Measurements from ENCODE around the gene DNAJB7. TPM values are rescaled to one million over a fixed set of nuclear protein-coding genes. Genes with fewer than 3 reads are reported as not detected.
"Not testable (repeated sequence)": the region's sequence is repeated elsewhere in the genome, so short reads cannot be mapped to it uniquely, and the experiment has no call there.

Gene DNAJB7
- total and polyA plus RNA-seq, 9 donors: 0.13 to 0.76 (median 0.34) TPM; not detected in 1

- H3K4me1 ChIP-seq (ENCODE audit: control insufficient read depth, insufficient read depth, low read length): no peaks in the 10 kb centered on the region
- H3K9me3 ChIP-seq (replicated peaks; ENCODE audit: control insufficient read depth, low read depth, low read length): no peaks in the 10 kb centered on the region
- H3K4me3 ChIP-seq (ENCODE audit: low read length): no peak overlapping the region
- no CpG with 5 or more reads among the region's 3 CpGs for WGBS (ENCODE audit: insufficient coverage)
- peaks cover 18% of the 10 kb centered on the region for H3K36me3 ChIP-seq (ENCODE audit: control insufficient read depth, insufficient read depth, low read length)
- no peak for DNase-seq
- H3K27ac ChIP-seq (ENCODE audit: low read length): no peak overlapping the region
- H3K27me3 ChIP-seq (ENCODE audit: control insufficient read depth, insufficient read depth, low read length): no peaks in the 10 kb centered on the region
Measured at GRCh38 chr22:40875111-40875510, 13.2 kb upstream of the DNAJB7 start.

- Histone ChIP-seq H3K36me3 (ENCODE audit: control insufficient read depth, insufficient read depth, low read length) (peaks cover 17% of the 10 kb centered on the region), H3K4me1 (ENCODE audit: control insufficient read depth, insufficient read depth, low read length) (no peaks in the 10 kb centered on the region), H3K27me3 (ENCODE audit: control insufficient read depth, insufficient read depth, low read length) (no peaks in the 10 kb centered on the region), H3K27ac (ENCODE audit: low read length) (no peak overlapping the region), H3K4me3 (ENCODE audit: low read length) (no peak overlapping the region), H3K9me3 (replicated peaks; ENCODE audit: control insufficient read depth, low read depth, low read length) (no peaks in the 10 kb centered on the region)
- WGBS (ENCODE audit: insufficient coverage): 100% methylated on average over 2 of the region's 3 CpGs
- DNase-seq: no peak
Measured at GRCh38 chr22:40874016-40874415, 12.1 kb upstream of the DNAJB7 start.

GRCh38 chr22:40868379-40868778 is 6.5 kb upstream of the DNAJB7 start:
- DNase-seq; H3K27me3 ChIP-seq (ENCODE audit: control insufficient read depth, insufficient read depth, low read length); H3K4me3 ChIP-seq (ENCODE audit: low read length); H3K4me1 ChIP-seq (ENCODE audit: control insufficient read depth, insufficient read depth, low read length); H3K9me3 ChIP-seq (replicated peaks; ENCODE audit: control insufficient read depth, low read depth, low read length); H3K27ac ChIP-seq (ENCODE audit: low read length): not testable (repeated sequence)
- H3K36me3 ChIP-seq (ENCODE audit: control insufficient read depth, insufficient read depth, low read length): peaks cover 14% of the 10 kb centered on the region
- WGBS (ENCODE audit: insufficient coverage): 100% methylated on average over 4 of the region's 6 CpGs

GRCh38 chr22:40867109-40867508 is 5.2 kb upstream of the DNAJB7 start:
- H3K4me3 ChIP-seq (ENCODE audit: low read length): no peak overlapping the region
- no peaks in the 10 kb centered on the region for H3K4me1 ChIP-seq (ENCODE audit: control insufficient read depth, insufficient read depth, low read length)
- peaks cover 16% of the 10 kb centered on the region for H3K36me3 ChIP-seq (ENCODE audit: control insufficient read depth, insufficient read depth, low read length)
- no peak for DNase-seq
- WGBS (ENCODE audit: insufficient coverage): no CpG with 5 or more reads among the region's 2 CpGs
- H3K9me3 ChIP-seq (replicated peaks; ENCODE audit: control insufficient read depth, low read depth, low read length): no peaks in the 10 kb centered on the region
- no peak overlapping the region for H3K27ac ChIP-seq (ENCODE audit: low read length)
- no peaks in the 10 kb centered on the region for H3K27me3 ChIP-seq (ENCODE audit: control insufficient read depth, insufficient read depth, low read length)

GRCh38 chr22:40862537-40862936 is 624 bp upstream of the DNAJB7 start:
- Histone ChIP-seq H3K4me3 (ENCODE audit: low read length) (no peak overlapping the region), H3K9me3 (replicated peaks; ENCODE audit: control insufficient read depth, low read depth, low read length) (no peaks in the 10 kb centered on the region), H3K27me3 (ENCODE audit: control insufficient read depth, insufficient read depth, low read length) (no peaks in the 10 kb centered on the region), H3K4me1 (ENCODE audit: control insufficient read depth, insufficient read depth, low read length) (peaks cover 5% of the 10 kb centered on the region), H3K27ac (ENCODE audit: low read length) (no peak overlapping the region), H3K36me3 (ENCODE audit: control insufficient read depth, insufficient read depth, low read length) (peaks cover 9% of the 10 kb centered on the region)
- no peak for DNase-seq
- 100% methylated on average over 1 of the region's 2 CpGs for WGBS (ENCODE audit: insufficient coverage)

GRCh38 chr22:40857309-40857855 is 4.5 kb downstream of the DNAJB7 start:
- Histone ChIP-seq H3K27ac (ENCODE audit: low read length) (peak overlapping the region; percentile 99), H3K4me3 (ENCODE audit: low read length) (peak overlapping the region; percentile 79), H3K9me3 (replicated peaks; ENCODE audit: control insufficient read depth, low read depth, low read length) (no peaks in the 10 kb centered on the region), H3K27me3 (ENCODE audit: control insufficient read depth, insufficient read depth, low read length) (no peaks in the 10 kb centered on the region), H3K36me3 (ENCODE audit: control insufficient read depth, insufficient read depth, low read length) (peaks cover 7% of the 10 kb centered on the region), H3K4me1 (ENCODE audit: control insufficient read depth, insufficient read depth, low read length) (peaks cover 14% of the 10 kb centered on the region)
- WGBS (ENCODE audit: insufficient coverage): 0% methylated on average over 2 of the region's 18 CpGs
- DNase-seq: no peak

- Histone ChIP-seq H3K9me3 (replicated peaks; ENCODE audit: control insufficient read depth, low read depth, low read length) (no peaks in the 10 kb centered on the region), H3K4me1 (ENCODE audit: control insufficient read depth, insufficient read depth, low read length) (peaks cover 14% of the 10 kb centered on the region), H3K27ac (ENCODE audit: low read length) (peak within 1 kb of the TSS; percentile 99), H3K36me3 (ENCODE audit: control insufficient read depth, insufficient read depth, low read length) (no peaks in the 10 kb centered on the region), H3K27me3 (ENCODE audit: control insufficient read depth, insufficient read depth, low read length) (no peaks in the 10 kb centered on the region), H3K4me3 (ENCODE audit: low read length) (peak within 1 kb of the TSS; percentile 79)
- WGBS (ENCODE audit: insufficient coverage): under 1% methylated on average over 58 of the region's 63 CpGs
- DNase-seq: peak; percentile 99
Measured at GRCh38 chr22:40856513-40857308, 5.2 kb downstream of the DNAJB7 start, which contains the start of the genes ST13 and XPNPEP3. ST13 (minus strand) TSS chr22:40856639; CDS start chr22:40856540, 99 bp downstream. XPNPEP3 (plus strand) TSS chr22:40857148; CDS start chr22:40857182, 34 bp downstream.

GRCh38 chr22:40855979-40856512 is 5.9 kb downstream of the DNAJB7 start:
- H3K9me3 ChIP-seq (replicated peaks; ENCODE audit: control insufficient read depth, low read depth, low read length): no peaks in the 10 kb centered on the region
- peak; percentile 54 for DNase-seq
- peak overlapping the region; percentile 79 for H3K4me3 ChIP-seq (ENCODE audit: low read length)
- peak overlapping the region; percentile 99 for H3K27ac ChIP-seq (ENCODE audit: low read length)
- no peaks in the 10 kb centered on the region for H3K36me3 ChIP-seq (ENCODE audit: control insufficient read depth, insufficient read depth, low read length)
- H3K27me3 ChIP-seq (ENCODE audit: control insufficient read depth, insufficient read depth, low read length): no peaks in the 10 kb centered on the region
- 0% methylated on average over 22 of the region's 29 CpGs for whole genome bisulfite sequencing (ENCODE audit: insufficient coverage)
- peaks cover 14% of the 10 kb centered on the region for H3K4me1 ChIP-seq (ENCODE audit: control insufficient read depth, insufficient read depth, low read length)

- Histone ChIP-seq H3K9me3 (replicated peaks; ENCODE audit: control insufficient read depth, low read depth, low read length) (no peaks in the 10 kb centered on the region), H3K36me3 (ENCODE audit: control insufficient read depth, insufficient read depth, low read length) (no peaks in the 10 kb centered on the region), H3K4me1 (ENCODE audit: control insufficient read depth, insufficient read depth, low read length) (peaks cover 14% of the 10 kb centered on the region), H3K4me3 (ENCODE audit: low read length) (peak overlapping the region; percentile 79), H3K27ac (ENCODE audit: low read length) (peak overlapping the region; percentile 99), H3K27me3 (ENCODE audit: control insufficient read depth, insufficient read depth, low read length) (no peaks in the 10 kb centered on the region)
- peak; percentile 32 for DNase-seq
- 63% methylated on average over 7 of the region's 20 CpGs for WGBS (ENCODE audit: insufficient coverage)
Measured at GRCh38 chr22:40855071-40855978, 6.6 kb downstream of the DNAJB7 start.

Data from muscle of leg (tissue), 11 donors.